Measurements from ENCODE around the gene PARD6B.

- TF ChIP-seq CTCF (IDR thresholded peaks at IDR 0.05; ENCODE audit: borderline replicate concordance, extremely low read depth, low read length, poor library complexity, severe bottlenecking) = no peak
- no peak for TF ChIP-seq EZH2 (IDR thresholded peaks at IDR 0.05; ENCODE audit: borderline replicate concordance, low read depth, low read length, severe bottlenecking)
These were observed 670 bp upstream of the PARD6B start for GRCh38 chr20:50730765-50731054.
